Choroid plexus epithelial cell (primary cell): ENCODE results near the gene PRRC2B.
"Not testable (repeated sequence)": the region's sequence is repeated elsewhere in the genome, so short reads cannot be mapped to it uniquely, and the experiment has no call there.

Experiments
- DNase-seq: peaks from one replicate; pipeline ENCODE4 v3.0.0-alpha.2; 2010; ENCODE audit warnings: low read depth
- H3K4me3 ChIP-seq: 2 replicates; pipeline ENCODE4 v1.5.1; 2011; ENCODE audit warnings: low read depth, mild to moderate bottlenecking, control low read depth, low read length, moderate library complexity
- TF ChIP-seq, protein P1 (sequence below): conservative IDR thresholded peaks from 2 replicates; pipeline ENCODE4 v1.5.1; 2011; ENCODE audit warnings: low read depth, mild to moderate bottlenecking, control low read depth, inconsistent platforms, low read length, moderate library complexity

The PRRC2B gene

DNA sequence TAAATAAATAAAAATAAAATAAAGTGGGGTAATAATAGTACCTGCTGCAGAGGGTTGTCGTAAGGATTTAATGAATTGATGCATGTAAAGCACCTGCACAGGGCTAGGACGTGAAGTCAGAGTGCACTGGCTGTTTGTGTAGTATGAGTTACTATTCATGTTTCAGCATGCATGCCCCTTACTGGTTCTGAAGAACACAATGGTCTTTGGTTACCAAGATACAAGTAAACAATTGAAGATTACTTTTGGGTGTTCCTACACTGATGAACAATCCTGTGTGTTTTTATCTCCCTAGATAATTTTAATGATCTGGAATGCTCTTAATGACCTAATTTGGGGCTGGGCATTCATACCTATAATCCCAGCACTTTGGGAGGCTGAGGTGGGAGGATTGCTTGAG, 23.2 kb upstream of the PRRC2B start:
- H3K4me3 ChIP-seq, result no peak overlapping the region
- TF ChIP-seq, protein P1, sequence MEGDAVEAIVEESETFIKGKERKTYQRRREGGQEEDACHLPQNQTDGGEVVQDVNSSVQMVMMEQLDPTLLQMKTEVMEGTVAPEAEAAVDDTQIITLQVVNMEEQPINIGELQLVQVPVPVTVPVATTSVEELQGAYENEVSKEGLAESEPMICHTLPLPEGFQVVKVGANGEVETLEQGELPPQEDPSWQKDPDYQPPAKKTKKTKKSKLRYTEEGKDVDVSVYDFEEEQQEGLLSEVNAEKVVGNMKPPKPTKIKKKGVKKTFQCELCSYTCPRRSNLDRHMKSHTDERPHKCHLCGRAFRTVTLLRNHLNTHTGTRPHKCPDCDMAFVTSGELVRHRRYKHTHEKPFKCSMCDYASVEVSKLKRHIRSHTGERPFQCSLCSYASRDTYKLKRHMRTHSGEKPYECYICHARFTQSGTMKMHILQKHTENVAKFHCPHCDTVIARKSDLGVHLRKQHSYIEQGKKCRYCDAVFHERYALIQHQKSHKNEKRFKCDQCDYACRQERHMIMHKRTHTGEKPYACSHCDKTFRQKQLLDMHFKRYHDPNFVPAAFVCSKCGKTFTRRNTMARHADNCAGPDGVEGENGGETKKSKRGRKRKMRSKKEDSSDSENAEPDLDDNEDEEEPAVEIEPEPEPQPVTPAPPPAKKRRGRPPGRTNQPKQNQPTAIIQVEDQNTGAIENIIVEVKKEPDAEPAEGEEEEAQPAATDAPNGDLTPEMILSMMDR, result no peak
- no peak for DNase-seq

- DNase-seq, result not testable (repeated sequence)
Measured at GRCh38 chr9:131372599-131372973, 21.3 kb upstream of the PRRC2B start.

GRCh38 chr9:131374638-131375037, 19.2 kb upstream of the PRRC2B start:
- not testable (repeated sequence) for DNase-seq, H3K4me3 ChIP-seq

More at GRCh38 chr9:131372599-131372973, 21.3 kb upstream of the PRRC2B start:
- peak overlapping the region; percentile 80 for H3K4me3 ChIP-seq

DNA sequence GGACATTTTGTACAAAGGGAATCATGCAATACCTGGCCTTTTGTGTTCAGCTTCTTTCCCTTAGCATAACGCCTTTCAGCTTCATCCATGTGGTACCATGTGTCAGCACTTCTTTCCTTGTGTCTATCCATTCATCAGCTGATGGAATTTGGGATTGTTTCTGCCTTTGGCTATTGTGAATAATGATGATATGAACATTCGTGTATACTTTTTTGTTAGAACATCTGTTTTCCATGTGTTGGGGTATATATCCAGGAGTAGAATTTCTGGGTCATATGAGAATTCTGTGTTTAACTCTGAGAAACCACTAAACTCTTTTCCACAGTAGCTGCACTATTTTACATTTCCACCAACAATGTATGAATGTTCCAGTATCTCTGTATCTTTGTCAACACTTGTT, 14.8 kb upstream of the PRRC2B start:
- DNase-seq, result no peak
- TF ChIP-seq, protein P1, result no peak
- no peak overlapping the region for H3K4me3 ChIP-seq

GRCh38 chr9:131382850-131383729, 10.8 kb upstream of the PRRC2B start:
- TF ChIP-seq, protein P1, result no peak
- H3K4me3 ChIP-seq, result no peak overlapping the region
- peak; percentile 77 for DNase-seq

- H3K4me3 ChIP-seq, result no peak overlapping the region
- DNase-seq, result no peak
- TF ChIP-seq, protein P1, result no peak
Measured at GRCh38 chr9:131385296-131385695, 8.6 kb upstream of the PRRC2B start.

DNA sequence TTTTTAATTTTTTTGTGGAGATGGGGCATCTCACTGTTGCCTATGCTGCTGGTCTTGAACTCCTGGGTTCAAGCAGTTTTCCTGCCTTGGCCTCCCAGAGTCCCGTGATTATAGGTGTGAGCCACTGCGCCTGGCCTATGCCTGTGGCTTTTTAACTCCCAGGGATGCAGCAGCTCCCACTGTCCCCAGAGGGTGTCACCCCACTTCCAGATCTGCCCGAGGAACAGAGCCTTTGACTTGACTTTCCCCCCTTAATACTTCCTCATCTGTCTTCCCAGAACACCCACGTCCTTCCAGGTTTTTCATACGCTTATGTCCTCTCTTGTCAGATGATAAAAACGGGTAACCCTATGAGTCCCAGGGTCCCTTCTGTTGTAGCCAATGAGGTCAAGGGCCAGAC, 7.6 kb upstream of the PRRC2B start:
- TF ChIP-seq, protein P1, result peak; percentile 18
- H3K4me3 ChIP-seq, result no peak overlapping the region
- no peak for DNase-seq

- TF ChIP-seq, protein P1, result no peak
- H3K4me3 ChIP-seq, result no peak overlapping the region
- no peak for DNase-seq
Measured at GRCh38 chr9:131387394-131387793, 6.5 kb upstream of the PRRC2B start.
